Liver (tissue), 2 donors: ENCODE results near the gene SCNN1A.

Experiments used
- CTCF ChIP-seq: fragments of 150-350 bp; IDR thresholded peaks from 2 replicates; pipeline ENCODE4 v1.5.1; 2017; ENCODE audit warnings: improper control_type of control experiment, low read depth, low read length; ENCODE audit not compliant: missing input control
- REST ChIP-seq: IDR thresholded peaks from 2 replicates; pipeline ENCODE4 v1.6.1; 2016; ENCODE audit warnings: antibody characterized with exemption, mild to moderate bottlenecking
- ZBTB33 ChIP-seq: IDR thresholded peaks from 2 replicates; pipeline ENCODE4 v1.6.1; 2016; ENCODE audit warnings: antibody characterized with exemption
- donor health status: healthy.

- no peak for TF ChIP-seq ZBTB33
- TF ChIP-seq CTCF, result no peak
- no peak for TF ChIP-seq REST
Measured at GRCh38 chr12:6380141-6381121, 5.1 kb upstream of the SCNN1A start.
